Measurements from ENCODE around the gene OSER1. TPM values are rescaled to one million over a fixed set of nuclear protein-coding genes. Genes with fewer than 3 reads are reported as not detected.

The OSER1 gene
- total RNA-seq, 3 donors from 2014 or later (not counting 1 experiment from before 2014, with no cell fraction given), result 72.3 to 93.9 (median 78.3) TPM

DNA sequence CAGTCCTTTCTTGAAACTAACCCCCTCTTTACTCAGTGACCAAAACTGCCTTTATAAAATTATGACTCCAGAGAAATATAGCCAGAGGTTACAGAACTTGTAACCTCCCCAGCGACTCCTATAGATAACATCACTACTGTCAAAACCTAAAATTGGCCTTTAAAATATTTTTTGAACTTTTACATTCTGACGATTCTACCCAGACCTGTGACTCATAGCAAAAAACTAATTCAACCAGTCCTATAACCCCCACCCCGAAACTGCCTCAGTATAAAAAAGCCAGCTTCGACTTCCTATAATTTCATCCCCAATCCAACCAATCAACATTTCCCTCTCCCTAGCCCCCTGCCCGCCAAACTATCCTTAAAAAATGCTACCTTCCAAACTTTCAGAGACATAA lies 37.5 kb downstream of the OSER1 start:
- Histone ChIP-seq H3K27ac (ENCODE audit: low read length) (no peak overlapping the region), H3K4me1 (ENCODE audit: control insufficient read depth, insufficient read depth, low read length) (no peaks in the 10 kb centered on the region), H3K36me3 (ENCODE audit: control insufficient read depth, insufficient read depth, low read length) (no peaks in the 10 kb centered on the region), H3K27me3 (ENCODE audit: control insufficient read depth, insufficient read depth, low read length) (peaks cover 3% of the 10 kb centered on the region), H3K9me3 (ENCODE audit: control insufficient read depth, insufficient read depth, low read length) (no peaks in the 10 kb centered on the region), H3K4me3 (ENCODE audit: low read length) (no peak overlapping the region)
- H3K27ac Mint-ChIP-seq, result no peak overlapping the region
- WGBS (ENCODE audit: insufficient coverage), result 70% methylated on average over 5 of the region's 5 CpGs
- H3K27me3 Mint-ChIP-seq (ENCODE audit: low read depth in 2 of 2), result peaks cover 23 to 34% of the 10 kb centered on the region in 2 donors
- H3K4me3 Mint-ChIP-seq, result no peak overlapping the region
- no peaks in the 10 kb centered on the region for H3K36me3 Mint-ChIP-seq
- DNase-seq (no peak), ATAC-seq (no peak)
- intact Hi-C loops (cut with micrococcal nuclease), result no loop called here
- H3K9me3 Mint-ChIP-seq, result no peaks in the 10 kb centered on the region
- H3K4me1 Mint-ChIP-seq, result no peaks in the 10 kb centered on the region
- TF ChIP-seq, protein P1, sequence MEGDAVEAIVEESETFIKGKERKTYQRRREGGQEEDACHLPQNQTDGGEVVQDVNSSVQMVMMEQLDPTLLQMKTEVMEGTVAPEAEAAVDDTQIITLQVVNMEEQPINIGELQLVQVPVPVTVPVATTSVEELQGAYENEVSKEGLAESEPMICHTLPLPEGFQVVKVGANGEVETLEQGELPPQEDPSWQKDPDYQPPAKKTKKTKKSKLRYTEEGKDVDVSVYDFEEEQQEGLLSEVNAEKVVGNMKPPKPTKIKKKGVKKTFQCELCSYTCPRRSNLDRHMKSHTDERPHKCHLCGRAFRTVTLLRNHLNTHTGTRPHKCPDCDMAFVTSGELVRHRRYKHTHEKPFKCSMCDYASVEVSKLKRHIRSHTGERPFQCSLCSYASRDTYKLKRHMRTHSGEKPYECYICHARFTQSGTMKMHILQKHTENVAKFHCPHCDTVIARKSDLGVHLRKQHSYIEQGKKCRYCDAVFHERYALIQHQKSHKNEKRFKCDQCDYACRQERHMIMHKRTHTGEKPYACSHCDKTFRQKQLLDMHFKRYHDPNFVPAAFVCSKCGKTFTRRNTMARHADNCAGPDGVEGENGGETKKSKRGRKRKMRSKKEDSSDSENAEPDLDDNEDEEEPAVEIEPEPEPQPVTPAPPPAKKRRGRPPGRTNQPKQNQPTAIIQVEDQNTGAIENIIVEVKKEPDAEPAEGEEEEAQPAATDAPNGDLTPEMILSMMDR (IDR thresholded peaks at IDR 0.05), result no peak

DNA sequence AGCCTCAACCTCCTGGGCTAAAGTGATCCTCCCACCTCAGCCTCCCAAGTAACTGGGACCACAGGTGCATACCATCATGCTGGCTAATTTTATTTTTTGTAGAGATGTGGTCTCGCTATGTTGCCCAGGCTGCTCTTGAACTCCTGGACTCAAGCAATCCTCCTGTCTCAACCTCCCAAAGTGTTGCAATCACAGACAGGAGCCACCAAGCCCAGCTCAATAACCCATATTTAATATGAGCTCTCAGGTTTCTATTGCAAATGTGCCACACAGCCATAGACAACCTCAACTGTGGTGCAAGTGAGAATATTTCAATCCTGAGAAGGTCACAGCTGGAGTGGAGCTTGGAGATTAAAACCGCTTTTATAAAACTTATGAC lies 38.0 kb downstream of the OSER1 start:
- no peaks in the 10 kb centered on the region for H3K36me3 Mint-ChIP-seq
- WGBS (ENCODE audit: insufficient coverage), result 100% methylated on average over 2 of the region's 2 CpGs
- DNase-seq (no peak), ATAC-seq (no peak)
- peaks cover 23 to 39% of the 10 kb centered on the region in 2 donors for H3K27me3 Mint-ChIP-seq (ENCODE audit: low read depth in 2 of 2)
- H3K4me3 Mint-ChIP-seq, result no peak overlapping the region
- H3K4me1 Mint-ChIP-seq, result no peaks in the 10 kb centered on the region
- Histone ChIP-seq H3K4me1 (ENCODE audit: control insufficient read depth, insufficient read depth, low read length) (no peaks in the 10 kb centered on the region), H3K4me3 (ENCODE audit: low read length) (no peak overlapping the region), H3K36me3 (ENCODE audit: control insufficient read depth, insufficient read depth, low read length) (no peaks in the 10 kb centered on the region), H3K9me3 (ENCODE audit: control insufficient read depth, insufficient read depth, low read length) (no peaks in the 10 kb centered on the region), H3K27me3 (ENCODE audit: control insufficient read depth, insufficient read depth, low read length) (peaks cover 3% of the 10 kb centered on the region), H3K27ac (ENCODE audit: low read length) (no peak overlapping the region)
- no peaks in the 10 kb centered on the region for H3K9me3 Mint-ChIP-seq
- intact Hi-C loops (cut with micrococcal nuclease), result no loop called here
- TF ChIP-seq, protein P1 (IDR thresholded peaks at IDR 0.05), result no peak
- no peak overlapping the region for H3K27ac Mint-ChIP-seq

DNA sequence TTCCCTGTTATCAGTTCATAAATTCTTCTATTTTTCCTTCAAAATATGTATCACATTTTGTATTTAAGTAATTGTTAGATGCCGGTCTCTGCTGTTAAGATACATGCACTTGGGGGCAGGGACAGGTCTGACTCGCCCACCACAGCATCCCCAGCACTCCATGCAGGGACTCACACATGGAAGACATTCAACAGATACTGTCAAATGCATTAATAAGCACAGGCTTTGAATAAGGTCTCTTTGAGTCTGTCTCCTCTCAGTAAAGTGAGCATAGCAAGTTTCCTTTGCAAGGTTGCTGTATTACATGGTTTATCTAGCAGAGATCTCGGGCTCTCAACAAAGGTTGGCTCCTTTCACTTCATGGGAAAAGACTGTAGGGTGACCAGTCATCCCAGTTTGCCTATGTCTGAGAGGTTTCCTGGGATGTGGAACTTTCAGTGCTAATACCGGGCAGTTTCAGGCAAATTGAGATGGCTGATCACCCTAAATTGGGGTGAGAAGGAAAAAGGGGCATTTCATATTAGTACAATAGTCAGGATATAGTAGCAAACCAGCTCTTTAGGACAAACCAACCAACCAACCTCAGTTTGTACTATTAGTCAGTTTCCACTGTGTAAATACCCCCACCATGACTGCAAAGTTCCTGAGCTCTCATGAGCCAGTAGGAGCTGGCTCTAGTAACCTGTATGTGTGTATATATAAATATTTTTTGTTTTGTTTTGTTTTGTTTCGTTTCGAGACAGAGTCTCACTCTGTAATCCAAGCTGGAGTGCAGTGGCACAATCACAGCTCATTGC lies 38.6 kb downstream of the OSER1 start:
- ATAC-seq (no peak), DNase-seq (no peak)
- no peaks in the 10 kb centered on the region for H3K4me1 Mint-ChIP-seq
- no peaks in the 10 kb centered on the region for H3K36me3 Mint-ChIP-seq
- 69% methylated on average over 6 of the region's 6 CpGs for WGBS (ENCODE audit: insufficient coverage)
- Histone ChIP-seq H3K27ac (ENCODE audit: low read length) (no peak overlapping the region), H3K4me1 (ENCODE audit: control insufficient read depth, insufficient read depth, low read length) (no peaks in the 10 kb centered on the region), H3K4me3 (ENCODE audit: low read length) (no peak overlapping the region), H3K36me3 (ENCODE audit: control insufficient read depth, insufficient read depth, low read length) (no peaks in the 10 kb centered on the region), H3K9me3 (ENCODE audit: control insufficient read depth, insufficient read depth, low read length) (no peaks in the 10 kb centered on the region), H3K27me3 (ENCODE audit: control insufficient read depth, insufficient read depth, low read length) (peaks cover 3% of the 10 kb centered on the region)
- no peak overlapping the region for H3K27ac Mint-ChIP-seq
- intact Hi-C loops (cut with micrococcal nuclease), result no loop called here
- H3K4me3 Mint-ChIP-seq, result no peak overlapping the region
- TF ChIP-seq, protein P1 (IDR thresholded peaks at IDR 0.05), result no peak
- H3K27me3 Mint-ChIP-seq (ENCODE audit: low read depth in 2 of 2), result peaks cover 23 to 45% of the 10 kb centered on the region in 2 donors
- no peaks in the 10 kb centered on the region for H3K9me3 Mint-ChIP-seq
